Cortex of kidney (tissue), 1 donor: ENCODE results near the gene SCN7A.
"Not testable (repeated sequence)": the region's sequence is repeated elsewhere in the genome, so short reads cannot be mapped to it uniquely, and the experiment has no call there.

Source experiments
- DNase-seq: peaks from one replicate; lab custom pipeline; 2025; lab: John Stamatoyannopoulos, UW

SCN7A gene

GRCh38 chr2:166454006-166454595 is 39.9 kb downstream of the SCN7A start:
- DNase-seq = no peak

GRCh38 chr2:166451468-166451867 is 42.6 kb downstream of the SCN7A start:
- no peak for DNase-seq

GRCh38 chr2:166449439-166449838 is 44.6 kb downstream of the SCN7A start:
- DNase-seq = no peak

GRCh38 chr2:166448106-166448505 is 45.9 kb downstream of the SCN7A start:
- DNase-seq = no peak

GRCh38 chr2:166444306-166444705 is 49.7 kb downstream of the SCN7A start:
- no peak for DNase-seq

- DNase-seq = no peak
These were observed 53.7 kb downstream of the SCN7A start for GRCh38 chr2:166440313-166440712.

- no peak for DNase-seq
These were observed 55.0 kb downstream of the SCN7A start for GRCh38 chr2:166439078-166439477.

- DNase-seq = no peak
These were observed 57.1 kb downstream of the SCN7A start for GRCh38 chr2:166436976-166437375.

- DNase-seq = no peak
These were observed 57.9 kb downstream of the SCN7A start for GRCh38 chr2:166436189-166436588.

- DNase-seq = no peak
These were observed 59.6 kb downstream of the SCN7A start for GRCh38 chr2:166434491-166434890.

- DNase-seq = no peak
These were observed 60.6 kb downstream of the SCN7A start for GRCh38 chr2:166433457-166433856.

GRCh38 chr2:166432331-166432730 is 61.7 kb downstream of the SCN7A start:
- DNase-seq = no peak

- DNase-seq = no peak
These were observed 69.2 kb downstream of the SCN7A start for GRCh38 chr2:166424841-166425240.

- no peak for DNase-seq
These were observed 74.5 kb downstream of the SCN7A start for GRCh38 chr2:166419616-166419934.

- no peak for DNase-seq
These were observed 75.0 kb downstream of the SCN7A start for GRCh38 chr2:166418853-166419615.

GRCh38 chr2:166417669-166418068 is 76.4 kb downstream of the SCN7A start:
- no peak for DNase-seq

- no peak for DNase-seq
These were observed 80.8 kb downstream of the SCN7A start for GRCh38 chr2:166413255-166413654.

GRCh38 chr2:166411473-166412230 is 82.4 kb downstream of the SCN7A start:
- DNase-seq = no peak

- no peak for DNase-seq
These were observed 83.1 kb downstream of the SCN7A start for GRCh38 chr2:166410828-166411472.

- not testable (repeated sequence) for DNase-seq
These were observed 86.3 kb downstream of the SCN7A start for GRCh38 chr2:166407746-166408145.

- no peak for DNase-seq
These were observed 87.7 kb downstream of the SCN7A start for GRCh38 chr2:166406374-166406773.

- no peak for DNase-seq
These were observed 88.5 kb downstream of the SCN7A start for GRCh38 chr2:166405569-166405926.
